GM19324 (cell line): ENCODE measurements around the gene PLEKHA3.
A peak's percentile ranks its signal among the peaks of the same experiment; 100 is the strongest.
"Not testable (repeated sequence)": the region's sequence is repeated elsewhere in the genome, so short reads cannot be mapped to it uniquely, and the experiment has no call there.

Experiments used
- ATAC-seq: cut with Tn5 transposase; IDR thresholded peaks from one replicate; pipeline ENCODE4 v1.9.1; 2021; ENCODE audit warnings: mild to moderate bottlenecking, moderate library complexity; ENCODE audit not compliant: unreplicated experiment, low FRiP score

PLEKHA3 gene

GRCh38 chr2:178522950-178523595 is 42.8 kb downstream of the PLEKHA3 start:
- peak; percentile 88 for ATAC-seq

- ATAC-seq: no peak
Measured at GRCh38 chr2:178523596-178524134, 43.4 kb downstream of the PLEKHA3 start.

GRCh38 chr2:178525010-178525409 is 44.8 kb downstream of the PLEKHA3 start:
- ATAC-seq: not testable (repeated sequence)

- ATAC-seq: not testable (repeated sequence)
Measured at GRCh38 chr2:178525460-178525859, 45.2 kb downstream of the PLEKHA3 start.

- no peak for ATAC-seq
Measured at GRCh38 chr2:178526256-178526655, 46.0 kb downstream of the PLEKHA3 start.

GRCh38 chr2:178527592-178527991 is 47.3 kb downstream of the PLEKHA3 start:
- no peak for ATAC-seq

- no peak for ATAC-seq
Measured at GRCh38 chr2:178528647-178529046, 48.4 kb downstream of the PLEKHA3 start.

- ATAC-seq: no peak
Measured at GRCh38 chr2:178529194-178529593, 48.9 kb downstream of the PLEKHA3 start.

- peak; percentile 1 for ATAC-seq
Measured at GRCh38 chr2:178530131-178530530, 49.9 kb downstream of the PLEKHA3 start.

GRCh38 chr2:178530625-178531142 is 50.4 kb downstream of the PLEKHA3 start:
- ATAC-seq: peak; percentile 96

GRCh38 chr2:178531168-178531567 is 50.9 kb downstream of the PLEKHA3 start:
- no peak for ATAC-seq

- no peak for ATAC-seq
Measured at GRCh38 chr2:178536037-178536436, 55.8 kb downstream of the PLEKHA3 start.

- no peak for ATAC-seq
Measured at GRCh38 chr2:178542161-178542560, 61.9 kb downstream of the PLEKHA3 start.

- no peak for ATAC-seq
Measured at GRCh38 chr2:178542569-178542968, 62.3 kb downstream of the PLEKHA3 start.

- no peak for ATAC-seq
Measured at GRCh38 chr2:178550352-178550751, 70.1 kb downstream of the PLEKHA3 start.

- ATAC-seq: no peak
Measured at GRCh38 chr2:178553047-178553446, 72.8 kb downstream of the PLEKHA3 start.
